Measurements from ENCODE around the gene RBFOX1.
A peak's percentile ranks its signal among the peaks of the same experiment; 100 is the strongest.

RBFOX1 gene

DNA sequence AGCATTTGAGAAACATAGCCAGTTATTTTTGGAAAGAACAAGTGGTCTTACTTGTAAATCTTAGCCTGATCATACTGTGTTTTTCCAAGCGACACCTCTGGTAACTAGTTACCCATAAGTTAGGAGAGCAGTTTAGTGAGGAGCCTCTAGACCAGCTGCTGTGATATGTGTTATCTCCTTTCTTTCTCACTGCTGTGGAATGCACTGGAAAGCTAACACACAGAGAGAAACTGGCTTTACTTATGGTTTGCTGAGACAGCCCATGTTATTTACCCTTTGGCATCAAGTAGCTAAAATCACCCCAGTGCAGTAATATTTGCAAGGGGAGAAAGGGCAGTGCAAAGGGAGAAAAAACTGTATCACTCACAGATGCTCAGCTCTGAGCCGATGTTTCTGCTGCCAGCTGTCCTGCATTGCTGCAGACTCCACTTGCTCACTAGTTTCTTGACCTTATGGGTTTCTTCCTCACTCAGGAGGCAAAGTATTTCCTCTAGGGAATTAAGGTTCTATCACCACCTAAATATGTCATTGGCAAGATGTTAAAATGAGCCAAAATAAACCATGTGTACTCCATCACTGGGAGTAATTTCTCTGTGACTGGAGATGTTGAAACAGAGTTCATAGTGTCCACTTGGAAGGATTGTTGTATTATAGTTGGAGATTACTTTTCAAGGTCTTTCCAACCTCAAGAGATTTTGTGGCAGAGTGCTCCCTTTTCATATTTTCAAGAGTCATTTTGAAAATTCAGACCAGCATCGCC lies 2.3 kb downstream of the RBFOX1 start:
- no peak for DNase-seq (ENCODE audit: low spot score)

DNA sequence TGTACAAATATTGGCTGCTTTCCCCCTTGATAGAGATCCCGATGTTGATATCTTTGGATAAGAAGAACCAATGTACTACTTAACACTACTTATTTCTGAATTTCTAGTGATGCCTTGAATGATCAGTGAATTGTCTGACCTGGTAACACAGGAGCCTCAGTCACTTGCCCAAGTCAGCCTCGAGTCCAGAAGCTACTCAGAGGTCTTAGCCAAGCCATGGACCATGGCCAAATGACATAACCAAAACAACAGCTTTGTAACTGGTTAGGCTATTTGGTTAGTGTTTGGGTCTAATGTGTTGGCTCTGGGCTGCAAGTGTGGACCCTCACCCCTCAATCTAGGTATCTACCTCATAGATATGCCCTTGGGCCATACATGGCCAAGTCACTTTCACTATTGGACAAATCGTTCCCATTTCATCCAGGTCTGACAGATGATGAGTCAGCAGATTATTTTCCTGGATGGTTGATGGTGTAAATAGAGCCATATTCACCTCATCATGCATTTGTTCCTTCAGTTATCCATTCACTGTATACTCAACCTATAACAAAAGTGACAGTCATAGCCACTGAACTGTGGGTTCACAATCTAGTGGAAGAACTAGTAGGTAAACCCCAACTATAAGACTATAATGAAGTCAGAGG lies 3.5 kb downstream of the RBFOX1 start:
- no peak for DNase-seq (ENCODE audit: low spot score)

DNA sequence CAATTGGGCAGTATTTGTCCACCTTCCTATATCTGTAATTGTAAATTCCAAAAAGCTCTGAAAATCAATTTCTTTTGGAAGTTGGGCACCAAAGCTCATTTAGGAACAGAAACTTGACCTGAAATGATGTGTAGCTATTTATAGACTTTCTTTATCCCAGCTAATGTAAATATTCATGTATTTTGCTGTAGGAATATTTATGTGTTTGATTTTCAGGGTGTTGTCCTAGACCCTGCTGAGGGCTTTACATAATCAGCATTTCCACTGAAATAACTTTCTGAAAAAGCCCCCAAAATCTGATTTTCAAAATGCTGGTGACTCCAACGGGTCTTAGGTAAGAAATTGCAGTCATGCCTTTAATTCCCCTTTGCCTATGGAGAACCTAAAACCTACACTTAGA lies 4.1 kb downstream of the RBFOX1 start:
- DNase-seq (ENCODE audit: low spot score) = no peak

DNA sequence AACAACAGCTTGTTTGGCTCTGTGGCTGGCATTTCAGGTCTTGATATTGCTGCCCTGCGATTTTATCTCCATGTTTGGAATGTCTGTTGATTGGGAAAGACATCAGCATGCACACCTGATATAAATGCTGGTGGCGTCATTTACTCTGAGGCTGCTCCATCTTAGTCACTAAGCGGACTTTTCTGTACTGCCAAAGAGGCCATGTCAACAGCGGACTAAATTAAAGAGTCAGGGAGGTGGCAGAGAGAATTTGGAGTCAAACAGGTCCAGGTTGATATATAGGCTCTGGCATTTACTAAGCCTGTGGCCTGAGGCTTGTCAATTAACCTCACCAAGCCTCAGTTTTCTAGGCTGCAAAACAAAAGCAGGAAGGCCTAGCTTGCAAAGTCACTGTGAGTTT lies 6.2 kb downstream of the RBFOX1 start:
- DNase-seq (ENCODE audit: low spot score) = no peak

DNA sequence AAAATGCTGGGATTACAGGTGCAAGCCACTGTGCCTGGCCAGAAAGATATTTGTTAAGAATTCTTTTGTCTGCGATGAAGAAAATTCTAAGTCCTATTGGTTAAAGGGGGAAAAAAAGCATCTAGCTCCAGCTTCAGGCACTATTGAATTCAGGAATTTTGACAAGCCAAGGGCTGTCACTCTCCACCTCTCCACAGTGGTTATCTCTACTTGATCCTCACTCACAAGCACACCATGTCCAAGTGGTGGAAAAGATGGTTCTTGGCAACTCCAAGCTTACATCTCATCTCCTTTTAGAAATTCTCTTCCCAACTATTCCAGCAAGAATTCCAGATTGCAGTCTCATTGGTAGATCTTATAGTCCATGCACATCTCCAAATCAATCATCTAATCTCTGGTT lies 7.1 kb downstream of the RBFOX1 start:
- DNase-seq (ENCODE audit: low spot score) = no peak

- DNase-seq (ENCODE audit: low spot score) = no peak
Observed at GRCh38 chr16:7340938-7341337, 8.3 kb downstream of the RBFOX1 start.

- no peak for DNase-seq (ENCODE audit: low spot score)
Observed at GRCh38 chr16:7342598-7342997, 10.0 kb downstream of the RBFOX1 start.

DNA sequence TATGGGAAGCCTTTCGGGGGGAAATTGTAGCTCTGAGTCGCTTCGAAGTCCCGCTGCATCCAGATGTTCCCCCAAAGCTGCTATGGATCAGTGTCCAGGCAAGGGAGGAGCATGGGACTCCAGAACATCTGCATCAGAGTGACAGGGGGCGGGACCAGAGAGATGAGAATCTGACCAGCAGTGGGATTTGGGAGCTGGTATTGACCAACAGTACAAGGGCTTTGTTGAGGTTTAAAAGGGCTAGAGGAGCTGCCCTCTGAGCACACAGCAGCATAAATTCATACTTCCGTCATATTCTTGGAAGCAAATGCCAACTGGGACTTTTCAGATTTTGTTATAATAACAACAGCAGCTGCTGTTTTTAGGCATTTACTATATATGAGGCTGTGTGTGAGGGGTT lies 10.6 kb downstream of the RBFOX1 start:
- no peak for DNase-seq (ENCODE audit: low spot score)

- DNase-seq (ENCODE audit: low spot score) = peak; percentile 76
Observed at GRCh38 chr16:7344830-7345780, 12.5 kb downstream of the RBFOX1 start.

DNA sequence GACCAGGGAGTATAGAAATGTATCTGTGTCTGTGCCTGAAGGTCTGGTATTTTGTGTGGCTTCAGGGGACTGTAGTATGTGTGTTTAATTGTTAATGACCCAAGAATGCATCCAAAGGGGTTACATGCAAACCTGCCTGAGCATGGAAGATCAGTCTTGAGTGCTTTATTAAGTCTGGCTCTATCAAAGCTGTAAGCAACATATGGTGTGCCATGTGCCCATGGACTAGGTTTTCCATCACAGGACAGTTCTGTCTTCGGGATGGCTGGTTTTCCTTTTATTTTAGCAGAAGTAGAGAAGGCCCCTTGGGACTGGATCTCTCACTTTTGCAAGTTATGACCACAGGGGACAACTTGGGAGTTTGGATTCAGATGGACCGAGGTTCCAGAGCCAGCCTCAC lies 18.2 kb downstream of the RBFOX1 start:
- no peak for DNase-seq (ENCODE audit: low spot score)

GRCh38 chr16:7351610-7352510 lies 19.2 kb downstream of the RBFOX1 start:
- DNase-seq (ENCODE audit: low spot score) = no peak

DNA sequence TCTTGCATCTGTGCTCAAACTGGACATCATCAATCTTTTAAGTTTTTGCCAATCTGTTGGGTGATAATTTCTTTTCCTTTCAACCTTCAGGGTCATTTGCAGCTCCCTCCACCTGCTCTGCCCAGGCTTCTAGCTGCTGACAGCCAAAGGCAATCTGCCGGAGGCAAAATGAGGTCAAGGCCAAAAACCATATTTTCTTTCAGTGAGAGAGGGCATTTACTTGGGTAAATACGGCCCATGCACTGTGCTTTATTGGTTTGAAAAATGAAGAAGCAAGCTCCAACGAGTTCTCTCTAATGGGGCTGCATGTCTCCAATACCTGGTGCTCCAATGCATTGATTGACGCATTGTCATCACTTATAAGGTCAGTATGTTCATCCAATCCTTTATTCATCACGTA lies 23.1 kb downstream of the RBFOX1 start:
- DNase-seq (ENCODE audit: low spot score) = no peak

- no peak for DNase-seq (ENCODE audit: low spot score)
Observed at GRCh38 chr16:7361416-7362129, 28.9 kb downstream of the RBFOX1 start.

DNA sequence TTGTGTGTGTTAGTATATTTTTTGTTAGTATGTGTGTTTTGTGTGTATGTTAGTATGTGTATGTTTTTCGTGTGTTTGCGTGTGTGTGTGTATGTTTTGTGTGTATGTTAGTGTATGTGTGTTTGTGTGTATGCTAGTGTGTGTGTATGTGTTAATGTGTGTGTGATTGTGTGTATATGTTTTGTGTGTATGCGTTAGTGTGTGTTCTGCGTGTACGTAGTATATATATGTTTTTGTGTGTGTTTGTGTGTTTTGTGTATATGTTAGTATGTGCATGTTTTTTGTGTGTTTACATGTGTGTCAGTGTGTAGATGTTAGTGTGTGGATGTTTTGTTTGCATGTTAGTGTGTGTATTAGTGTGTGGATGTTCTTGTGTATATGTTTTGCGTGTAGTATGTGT lies 29.6 kb downstream of the RBFOX1 start:
- no peak for DNase-seq (ENCODE audit: low spot score)

DNA sequence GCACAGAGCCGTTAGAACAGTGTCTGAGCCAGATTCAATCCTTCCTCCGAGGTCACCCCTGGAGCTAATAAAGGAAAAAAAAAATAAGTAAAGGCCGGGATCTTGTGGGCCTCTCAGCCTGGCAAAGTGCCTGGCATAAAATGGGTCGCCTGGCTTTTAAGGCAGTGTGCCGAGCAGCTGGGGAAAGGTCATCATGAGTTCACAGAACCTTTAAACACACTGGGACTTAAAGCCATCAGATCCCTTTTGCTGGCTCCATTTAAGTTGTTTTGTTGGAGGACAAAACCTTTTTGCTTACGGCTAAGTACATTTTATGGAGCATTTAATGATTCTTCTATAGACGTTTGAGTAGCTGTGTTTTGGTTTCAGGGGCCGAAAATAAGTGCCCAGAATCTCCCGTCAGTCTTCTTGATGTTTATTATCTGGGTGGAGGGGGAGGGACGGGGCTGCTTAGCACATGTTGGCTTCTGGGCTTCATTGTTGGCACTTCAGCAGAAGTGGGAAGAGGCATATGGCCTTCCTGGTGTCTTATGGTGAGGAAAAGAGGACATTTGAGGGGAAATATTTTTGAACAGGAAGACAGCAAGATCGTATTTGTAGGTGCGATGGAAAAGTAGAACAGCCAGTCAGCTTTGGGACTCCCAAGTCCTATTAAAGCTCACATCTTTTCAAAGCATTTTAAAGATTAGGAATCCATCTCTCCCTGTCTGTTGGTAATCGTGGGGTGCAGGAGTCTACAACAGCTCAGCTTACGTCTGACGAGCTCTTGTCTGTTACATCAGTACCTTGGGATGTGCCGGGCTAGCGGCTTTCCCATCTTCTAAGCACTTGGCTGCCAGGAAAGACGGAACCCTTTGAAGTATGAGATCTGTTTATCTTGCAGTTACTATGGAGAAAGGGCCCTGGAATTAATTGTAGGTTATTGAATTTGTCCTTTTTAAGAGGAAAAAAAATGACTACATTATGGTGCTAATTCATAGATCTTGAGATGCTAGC lies 31.1 kb downstream of the RBFOX1 start:
- DNase-seq (ENCODE audit: low spot score) = no peak

- no peak for DNase-seq (ENCODE audit: low spot score)
Observed at GRCh38 chr16:7366041-7366440, 33.4 kb downstream of the RBFOX1 start.

- DNase-seq (ENCODE audit: low spot score) = no peak
Observed at GRCh38 chr16:7366993-7367880, 34.6 kb downstream of the RBFOX1 start.

DNA sequence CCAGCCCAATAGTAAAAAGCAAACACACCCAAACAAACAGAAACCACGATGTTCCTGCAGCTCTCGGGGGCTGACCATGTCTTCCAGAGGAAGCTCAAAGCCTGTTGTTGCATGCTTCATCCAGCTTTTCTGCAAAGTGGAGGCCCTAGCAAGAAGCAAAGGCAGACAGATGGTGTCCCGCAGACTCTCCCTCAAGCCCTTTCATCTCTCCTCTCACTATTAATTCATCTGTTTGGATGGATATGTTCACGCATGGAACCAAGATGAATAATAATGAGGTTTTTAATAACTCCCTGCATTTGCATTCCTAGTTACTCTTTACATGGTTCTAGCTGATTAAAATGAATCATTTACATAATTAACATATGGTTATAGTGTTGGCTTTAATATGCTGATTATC lies 36.6 kb downstream of the RBFOX1 start:
- DNase-seq (ENCODE audit: low spot score) = no peak

GRCh38 chr16:7372095-7372494 lies 39.5 kb downstream of the RBFOX1 start:
- no peak for DNase-seq (ENCODE audit: low spot score)
